Caco-2 (cell line): ENCODE data around the gene CEBPZ. TPM values are rescaled to one million over a fixed set of nuclear protein-coding genes. Genes with fewer than 3 reads are reported as not detected.

Experiments used
- BruUV-seq: library from RNA; stranded (reverse); fragments of 400-500 nt; replicated peaks from 2 replicates; lab custom pipeline; 2021; lab: Mats Ljungman, UMichigan
- CTCF ChIA-PET: fragments of 300-600 bp; sonication (Branson Sonifier 250); formaldehyde crosslinking; loops from one replicate; lab custom pipeline; 2022; ENCODE audit warnings: antibody characterized with exemption; lab: Charles Lee
- POLR2A ChIA-PET: fragments of 300-600 bp; sonication (Branson Sonifier 250); formaldehyde crosslinking; loops from one replicate; lab custom pipeline; 2022; ENCODE audit warnings: antibody characterized with exemption; lab: Charles Lee
- DNase-seq, 2 experiments: peaks; one replicate each; pipeline versions ENCODE4 v3.0.0 to v3.0.0-alpha.2; 2020 to 2022
- H3K27me3 ChIP-seq: replicated peaks from 2 replicates; pipeline ENCODE4 v1.6.0; 2011; ENCODE audit warnings: low read length; ENCODE audit not compliant: control insufficient read depth, insufficient read depth
- H3K36me3 ChIP-seq: 2 replicates; pipeline ENCODE4 v1.5.1; 2011; ENCODE audit warnings: low read length; ENCODE audit not compliant: control insufficient read depth, insufficient read depth
- H3K4me1 ChIP-seq: fragments of 250-450 bp; sonication (Bioruptor Pico); 2 replicates; pipeline ENCODE4 v1.5.1; 2020; ENCODE audit warnings: mild to moderate bottlenecking
- H3K4me3 ChIP-seq: 2 replicates; pipeline ENCODE4 v1.5.1; 2011; ENCODE audit warnings: low read depth, mild to moderate bottlenecking, control low read depth, low read length
- H3K9me3 ChIP-seq: fragments of 250-450 bp; sonication (Bioruptor Pico); 2 replicates; pipeline ENCODE4 v1.5.1; 2020; ENCODE audit warnings: mild to moderate bottlenecking, moderate library complexity
- H3K27ac Mint-ChIP-seq: one replicate; pipeline ENCODE4 v1.8.0; 2022; ENCODE audit warnings: mixed read lengths; ENCODE audit not compliant: unreplicated experiment
- H3K27me3 Mint-ChIP-seq: one replicate; pipeline ENCODE4 v1.8.0; 2022; ENCODE audit warnings: mixed read lengths; ENCODE audit not compliant: insufficient read depth, unreplicated experiment
- H3K36me3 Mint-ChIP-seq: one replicate; pipeline ENCODE4 v1.8.0; 2022; ENCODE audit warnings: mild to moderate bottlenecking, mixed read lengths; ENCODE audit not compliant: insufficient read depth, unreplicated experiment
- H3K4me1 Mint-ChIP-seq: one replicate; pipeline ENCODE4 v1.8.0; 2022; ENCODE audit warnings: low read depth, mixed read lengths; ENCODE audit not compliant: unreplicated experiment
- H3K4me3 Mint-ChIP-seq: one replicate; pipeline ENCODE4 v1.8.0; 2022; ENCODE audit warnings: mild to moderate bottlenecking, moderate library complexity, mixed read lengths; ENCODE audit not compliant: unreplicated experiment
- H3K9me3 Mint-ChIP-seq: one replicate; pipeline ENCODE4 v1.8.0; 2022; ENCODE audit warnings: mixed read lengths; ENCODE audit not compliant: unreplicated experiment
- CTCF ChIP-seq, 2 experiments: fragments of 200-600 bp in 1 of 2; IDR thresholded peaks; 1 replicate in 1 of 2; 2 replicates in 1 of 2; pipeline versions ENCODE4 v1.5.1 to v1.8.0; 2011 to 2022; ENCODE audit warnings: antibody characterized with exemption in 1 of 2, control low read depth in 1 of 2, inconsistent platforms in 1 of 2, low read depth in 1 of 2, low read length in 1 of 2, mild to moderate bottlenecking in 1 of 2, moderate library complexity in 1 of 2; ENCODE audit not compliant: insufficient read depth in 1 of 2, severe bottlenecking in 1 of 2, unreplicated experiment in 1 of 2
- intact Hi-C: fragments of 100-400 bp; cut with micrococcal nuclease; formaldehyde crosslinking; loops from one replicate; pipeline ENCODE4 v1.10.0; 2022; ENCODE audit not compliant: unreplicated experiment
- total RNA-seq: library from RNA; stranded (reverse); gene quantifications from 2 replicates; pipeline ENCODE4 v1.2.3, GENCODE V29; 2022

Gene CEBPZ
- total RNA-seq, 1 experiment from 2014 or later: 93.3 TPM

- ChIA-PET POLR2A (interaction anchor here (0.6 kb wide), 1 partner anchor 22 kb away, joined by 10 read pairs; no protein-coding TSS in a partner anchor), CTCF (no interaction called here)
- Histone ChIP-seq H3K9me3 (no peaks in the 10 kb centered on the region), H3K4me3 (0 out of 2 replicates have a peak overlapping the region, but pooled peaks have one; percentile 2), H3K4me1 (peaks cover 21% of the 10 kb centered on the region), H3K36me3 (no peaks in the 10 kb centered on the region), H3K27me3 (no peaks in the 10 kb centered on the region)
- peak overlapping the region; percentile 63 for H3K4me3 Mint-ChIP-seq
- H3K36me3 Mint-ChIP-seq: peaks cover 5% of the 10 kb centered on the region
- no peak overlapping the region for H3K27ac Mint-ChIP-seq
- TF ChIP-seq CTCF (IDR thresholded peaks at IDR 0.05; ENCODE audit: insufficient read depth in 1 of 2, low read depth in 1 of 2, low read length in 1 of 2, severe bottlenecking in 1 of 2, unreplicated experiment in 1 of 2): no peak
- BruUV-seq: no TSS peak
- intact Hi-C loops: loop anchor here (1.0 kb wide), 1 partner anchor 60 kb away; the partner anchor contains the start of genes CEBPZ and NDUFAF7
- DNase-seq: no peak
- H3K9me3 Mint-ChIP-seq: peaks cover 11% of the 10 kb centered on the region
- no peaks in the 10 kb centered on the region for H3K4me1 Mint-ChIP-seq
- H3K27me3 Mint-ChIP-seq: no peaks in the 10 kb centered on the region
These were observed 59.8 kb downstream of the CEBPZ start for GRCh38 chr2:37171624-37171950.

GRCh38 chr2:37168217-37168981 lies 63.0 kb downstream of the CEBPZ start:
- BruUV-seq: no TSS peak
- intact Hi-C loops: loop anchor here (1.0 kb wide), 4 partner anchors 12 to 95 kb away; partner anchors contain the start of gene EIF2AK2
- H3K36me3 Mint-ChIP-seq: peaks cover 5% of the 10 kb centered on the region
- peaks cover 20% of the 10 kb centered on the region for H3K9me3 Mint-ChIP-seq
- Histone ChIP-seq H3K9me3 (peaks cover 8% of the 10 kb centered on the region; the same call in 1 of the 2 replicates), H3K36me3 (no peaks in the 10 kb centered on the region), H3K4me1 (peaks cover 21% of the 10 kb centered on the region), H3K27me3 (no peaks in the 10 kb centered on the region), H3K4me3 (no peak overlapping the region)
- peak in 1 of 2 experiments; percentile 62 for DNase-seq
- no peak overlapping the region for H3K4me3 Mint-ChIP-seq
- POLR2A ChIA-PET: no interaction called here
- H3K27me3 Mint-ChIP-seq: no peaks in the 10 kb centered on the region
- CTCF ChIA-PET: no interaction called here
- H3K4me1 Mint-ChIP-seq: no peaks in the 10 kb centered on the region
- TF ChIP-seq CTCF (IDR thresholded peaks at IDR 0.05; ENCODE audit: insufficient read depth in 1 of 2, low read depth in 1 of 2, low read length in 1 of 2, severe bottlenecking in 1 of 2, unreplicated experiment in 1 of 2): peak; percentile 72 to 79
- H3K27ac Mint-ChIP-seq: no peak overlapping the region

- Histone ChIP-seq H3K27me3 (no peaks in the 10 kb centered on the region), H3K4me3 (no peak overlapping the region), H3K9me3 (peaks cover 13% of the 10 kb centered on the region), H3K4me1 (peaks cover 21% of the 10 kb centered on the region), H3K36me3 (no peaks in the 10 kb centered on the region)
- Mint-ChIP-seq H3K27ac (no peak overlapping the region), H3K36me3 (no peaks in the 10 kb centered on the region), H3K4me1 (no peaks in the 10 kb centered on the region), H3K4me3 (no peak overlapping the region), H3K27me3 (no peaks in the 10 kb centered on the region), H3K9me3 (peaks cover 20% of the 10 kb centered on the region)
- no peak for TF ChIP-seq CTCF (IDR thresholded peaks at IDR 0.05; ENCODE audit: insufficient read depth in 1 of 2, low read depth in 1 of 2, low read length in 1 of 2, severe bottlenecking in 1 of 2, unreplicated experiment in 1 of 2)
- no TSS peak for BruUV-seq
- ChIA-PET POLR2A (no interaction called here), CTCF (no interaction called here)
- intact Hi-C loops: loop anchor here (1.0 kb wide), 4 partner anchors 11 to 96 kb away; partner anchors contain the start of gene EIF2AK2
- no peak for DNase-seq
These were observed 63.7 kb downstream of the CEBPZ start for GRCh38 chr2:37167636-37168180.
